Skeletal muscle cell (primary cell): ENCODE data around the gene MYH15.
A peak's percentile ranks its signal among the peaks of the same experiment; 100 is the strongest.

ENCODE experiments used
- DNase-seq: peaks from one replicate; pipeline ENCODE4 v3.0.0-alpha.2; 2010; ENCODE audit warnings: low read depth
- H3K4me3 ChIP-seq: 2 replicates; pipeline ENCODE4 v1.5.1; 2011; ENCODE audit warnings: low read depth, mild to moderate bottlenecking, control low read depth, low read length, moderate library complexity

Gene MYH15

GRCh38 chr3:108511490-108511889 lies 1.1 kb upstream of the MYH15 start:
- DNase-seq, result no peak
- no peak overlapping the region for H3K4me3 ChIP-seq

GRCh38 chr3:108511055-108511454 lies 659 bp upstream of the MYH15 start:
- DNase-seq, result no peak
- H3K4me3 ChIP-seq, result no peak overlapping the region

- no peak for DNase-seq
- H3K4me3 ChIP-seq, result no peak overlapping the region
Observed at GRCh38 chr3:108509871-108510270, 525 bp downstream of the MYH15 start.

- DNase-seq, result no peak
- no peak overlapping the region for H3K4me3 ChIP-seq
Observed at GRCh38 chr3:108509263-108509662, 1.1 kb downstream of the MYH15 start.

GRCh38 chr3:108507902-108508301 lies 2.5 kb downstream of the MYH15 start:
- DNase-seq, result no peak
- H3K4me3 ChIP-seq, result no peak overlapping the region

- DNase-seq, result no peak
- no peak overlapping the region for H3K4me3 ChIP-seq
Observed at GRCh38 chr3:108505811-108506210, 4.6 kb downstream of the MYH15 start.

GRCh38 chr3:108503722-108504121 lies 6.7 kb downstream of the MYH15 start:
- no peak for DNase-seq
- no peak overlapping the region for H3K4me3 ChIP-seq

GRCh38 chr3:108501535-108501934 lies 8.9 kb downstream of the MYH15 start:
- no peak overlapping the region for H3K4me3 ChIP-seq
- no peak for DNase-seq

- DNase-seq, result no peak
- no peak overlapping the region for H3K4me3 ChIP-seq
Observed at GRCh38 chr3:108500728-108501127, 9.7 kb downstream of the MYH15 start.

GRCh38 chr3:108497271-108497670 lies 13.1 kb downstream of the MYH15 start:
- DNase-seq, result no peak
- H3K4me3 ChIP-seq, result no peak overlapping the region

GRCh38 chr3:108495717-108496116 lies 14.7 kb downstream of the MYH15 start:
- DNase-seq, result no peak
- H3K4me3 ChIP-seq, result no peak overlapping the region

- DNase-seq, result no peak
- H3K4me3 ChIP-seq, result no peak overlapping the region
Observed at GRCh38 chr3:108494906-108495531, 15.4 kb downstream of the MYH15 start.

- DNase-seq, result no peak
- no peak overlapping the region for H3K4me3 ChIP-seq
Observed at GRCh38 chr3:108493862-108494261, 16.5 kb downstream of the MYH15 start.

- DNase-seq, result no peak
Observed at GRCh38 chr3:108491456-108491855, 18.9 kb downstream of the MYH15 start.

GRCh38 chr3:108489776-108490175 lies 20.6 kb downstream of the MYH15 start:
- no peak for DNase-seq

More at GRCh38 chr3:108491456-108491855, 18.9 kb downstream of the MYH15 start:
- H3K4me3 ChIP-seq, result no peak overlapping the region

GRCh38 chr3:108488631-108489030 lies 21.8 kb downstream of the MYH15 start:
- peak; percentile 12 for DNase-seq

More at GRCh38 chr3:108489776-108490175, 20.6 kb downstream of the MYH15 start:
- no peak overlapping the region for H3K4me3 ChIP-seq

GRCh38 chr3:108487439-108487838 lies 23.0 kb downstream of the MYH15 start:
- H3K4me3 ChIP-seq, result no peak overlapping the region
- no peak for DNase-seq

More at GRCh38 chr3:108488631-108489030, 21.8 kb downstream of the MYH15 start:
- H3K4me3 ChIP-seq, result no peak overlapping the region

GRCh38 chr3:108486941-108487340 lies 23.5 kb downstream of the MYH15 start:
- no peak overlapping the region for H3K4me3 ChIP-seq
- peak; percentile 38 for DNase-seq

- DNase-seq, result no peak
- no peak overlapping the region for H3K4me3 ChIP-seq
Observed at GRCh38 chr3:108486338-108486737, 24.1 kb downstream of the MYH15 start.

GRCh38 chr3:108485146-108485545 lies 25.2 kb downstream of the MYH15 start:
- H3K4me3 ChIP-seq, result no peak overlapping the region
- no peak for DNase-seq

- DNase-seq, result no peak
- no peak overlapping the region for H3K4me3 ChIP-seq
Observed at GRCh38 chr3:108479224-108479623, 31.2 kb downstream of the MYH15 start.
